ENCODE results near the gene CLPTM1L.

GRCh38 chr5:1384521-1384920, 39.6 kb upstream of the CLPTM1L start:
- TF ChIP-seq, protein P1, sequence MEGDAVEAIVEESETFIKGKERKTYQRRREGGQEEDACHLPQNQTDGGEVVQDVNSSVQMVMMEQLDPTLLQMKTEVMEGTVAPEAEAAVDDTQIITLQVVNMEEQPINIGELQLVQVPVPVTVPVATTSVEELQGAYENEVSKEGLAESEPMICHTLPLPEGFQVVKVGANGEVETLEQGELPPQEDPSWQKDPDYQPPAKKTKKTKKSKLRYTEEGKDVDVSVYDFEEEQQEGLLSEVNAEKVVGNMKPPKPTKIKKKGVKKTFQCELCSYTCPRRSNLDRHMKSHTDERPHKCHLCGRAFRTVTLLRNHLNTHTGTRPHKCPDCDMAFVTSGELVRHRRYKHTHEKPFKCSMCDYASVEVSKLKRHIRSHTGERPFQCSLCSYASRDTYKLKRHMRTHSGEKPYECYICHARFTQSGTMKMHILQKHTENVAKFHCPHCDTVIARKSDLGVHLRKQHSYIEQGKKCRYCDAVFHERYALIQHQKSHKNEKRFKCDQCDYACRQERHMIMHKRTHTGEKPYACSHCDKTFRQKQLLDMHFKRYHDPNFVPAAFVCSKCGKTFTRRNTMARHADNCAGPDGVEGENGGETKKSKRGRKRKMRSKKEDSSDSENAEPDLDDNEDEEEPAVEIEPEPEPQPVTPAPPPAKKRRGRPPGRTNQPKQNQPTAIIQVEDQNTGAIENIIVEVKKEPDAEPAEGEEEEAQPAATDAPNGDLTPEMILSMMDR (conservative IDR thresholded peaks at IDR 0.05; ENCODE audit: low read length), result no peak
- no peak for TF ChIP-seq EZH2phosphoT487 (IDR thresholded peaks at IDR 0.05; ENCODE audit: borderline replicate concordance, low read depth, low read length)
